Calu3 (cell line): ENCODE data around the gene PLCD3. TPM values are rescaled to one million over a fixed set of nuclear protein-coding genes. Genes with fewer than 3 reads are reported as not detected.

ENCODE experiments used
- BruUV-seq: library from RNA; stranded (reverse); fragments of 400-500 nt; replicated peaks from 2 replicates; lab custom pipeline; 2021; lab: Mats Ljungman, UMichigan
- CTCF ChIA-PET: fragments of 300-600 bp; sonication (Branson Sonifier 250); formaldehyde crosslinking; loops from one replicate; lab custom pipeline; 2022; ENCODE audit warnings: antibody characterized with exemption; lab: Charles Lee
- DNase-seq: peaks from one replicate; pipeline ENCODE4 v3.0.0; 2022
- H3K27ac Mint-ChIP-seq: one replicate; pipeline ENCODE4 v1.8.0; 2022; ENCODE audit warnings: mixed read lengths; ENCODE audit not compliant: unreplicated experiment
- H3K27me3 Mint-ChIP-seq: one replicate; pipeline ENCODE4 v1.8.0; 2022; ENCODE audit warnings: mixed read lengths; ENCODE audit not compliant: unreplicated experiment
- H3K36me3 Mint-ChIP-seq: one replicate; pipeline ENCODE4 v1.8.0; 2022; ENCODE audit warnings: mild to moderate bottlenecking, moderate library complexity, mixed read lengths; ENCODE audit not compliant: insufficient read depth, unreplicated experiment
- H3K4me1 Mint-ChIP-seq: one replicate; pipeline ENCODE4 v1.8.0; 2022; ENCODE audit warnings: mild to moderate bottlenecking, low read depth, mixed read lengths; ENCODE audit not compliant: unreplicated experiment
- H3K4me3 Mint-ChIP-seq: one replicate; pipeline ENCODE4 v1.8.0; 2022; ENCODE audit warnings: mild to moderate bottlenecking, low read depth, moderate library complexity, mixed read lengths; ENCODE audit not compliant: unreplicated experiment
- H3K9me3 Mint-ChIP-seq: one replicate; pipeline ENCODE4 v1.8.0; 2022; ENCODE audit warnings: low read depth, mixed read lengths; ENCODE audit not compliant: unreplicated experiment
- intact Hi-C: fragments of 100-400 bp; cut with micrococcal nuclease; formaldehyde crosslinking; loops from one replicate; pipeline ENCODE4 v1.10.0; 2022; ENCODE audit not compliant: unreplicated experiment
- total RNA-seq: library from RNA; stranded (reverse); gene quantifications from 2 replicates; pipeline ENCODE4 v1.2.3, GENCODE V29; 2022
- TF ChIP-seq, protein P1 (sequence below): fragments of 200-600 bp; IDR thresholded peaks from one replicate; pipeline ENCODE4 v1.8.0; 2022; ENCODE audit warnings: antibody characterized with exemption; ENCODE audit not compliant: unreplicated experiment

The PLCD3 gene
- total RNA-seq, 1 experiment from 2014 or later: 34.4 TPM

DNA sequence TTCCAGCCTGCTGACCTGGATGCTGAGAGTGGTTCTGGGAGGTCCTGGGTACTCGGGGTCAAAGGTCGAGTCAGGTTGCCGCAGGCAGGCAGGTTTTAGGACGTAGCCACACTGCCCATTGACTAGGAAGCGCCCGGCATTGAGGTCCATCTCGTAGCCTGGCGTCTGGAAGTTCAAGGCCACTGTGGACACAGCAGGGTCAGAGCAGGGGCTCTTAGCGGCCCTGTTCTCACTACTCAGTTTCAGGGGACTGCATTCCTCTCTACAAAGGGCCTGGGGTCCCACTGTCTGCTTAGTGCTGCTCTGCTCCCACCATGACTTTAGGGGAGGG, 18.9 kb downstream of the PLCD3 start:
- CTCF ChIA-PET: no interaction called here
- intact Hi-C loops: no loop called here

DNA sequence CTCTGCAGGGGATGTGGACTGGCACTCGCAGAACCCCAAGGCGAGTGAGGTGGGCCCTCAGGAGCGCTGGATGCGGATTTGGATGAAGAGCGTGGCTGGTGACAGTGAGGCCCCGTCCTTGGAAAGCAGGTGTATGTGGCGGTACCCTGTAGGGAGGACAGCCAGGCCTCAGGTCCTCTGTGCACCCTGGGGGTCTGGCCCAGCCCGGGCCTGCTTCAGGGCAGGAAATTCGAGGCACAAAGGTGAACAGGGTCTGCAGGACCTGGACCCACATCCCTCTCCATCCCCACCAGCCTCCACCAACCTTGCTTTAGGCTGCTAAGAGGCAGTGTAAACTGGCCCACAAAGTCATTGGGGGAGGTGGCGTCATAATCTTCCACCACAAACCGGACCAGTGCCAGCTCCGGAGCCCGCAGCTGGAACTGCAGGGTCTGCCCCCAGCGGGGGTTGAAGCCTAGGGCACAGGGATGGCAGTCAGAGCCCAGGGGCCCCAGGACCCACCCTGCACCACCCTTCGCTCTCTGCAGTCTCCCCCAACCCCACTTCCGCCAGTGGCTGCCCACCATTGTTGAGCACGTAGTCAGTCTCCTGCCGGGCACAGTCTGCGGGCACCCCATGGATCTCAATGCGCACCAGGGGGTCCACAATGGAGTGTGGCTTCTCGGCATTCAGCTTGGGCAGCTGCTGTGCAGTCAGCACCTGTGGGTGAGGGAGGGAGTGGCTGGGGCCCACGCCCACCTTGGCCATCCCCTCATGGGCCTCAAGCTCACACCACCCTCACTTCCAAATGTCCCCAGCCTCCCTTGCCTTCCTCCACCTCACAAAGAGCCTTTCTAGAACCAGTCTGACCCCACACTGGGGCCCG, 19.5 kb downstream of the PLCD3 start:
- Mint-ChIP-seq H3K36me3 (peaks cover 54% of the 10 kb centered on the region), H3K27ac (no peak overlapping the region), H3K4me1 (no peaks in the 10 kb centered on the region), H3K27me3 (no peaks in the 10 kb centered on the region), H3K9me3 (no peaks in the 10 kb centered on the region), H3K4me3 (no peak overlapping the region)
- no peak for DNase-seq
- intact Hi-C loops: no loop called here
- CTCF ChIA-PET: interaction anchor here (1.0 kb wide), 1 partner anchor 36 kb away, joined by 3 read pairs; the partner anchor contains the start of gene HEXIM1
- BruUV-seq: no TSS peak
- TF ChIP-seq, protein P1, sequence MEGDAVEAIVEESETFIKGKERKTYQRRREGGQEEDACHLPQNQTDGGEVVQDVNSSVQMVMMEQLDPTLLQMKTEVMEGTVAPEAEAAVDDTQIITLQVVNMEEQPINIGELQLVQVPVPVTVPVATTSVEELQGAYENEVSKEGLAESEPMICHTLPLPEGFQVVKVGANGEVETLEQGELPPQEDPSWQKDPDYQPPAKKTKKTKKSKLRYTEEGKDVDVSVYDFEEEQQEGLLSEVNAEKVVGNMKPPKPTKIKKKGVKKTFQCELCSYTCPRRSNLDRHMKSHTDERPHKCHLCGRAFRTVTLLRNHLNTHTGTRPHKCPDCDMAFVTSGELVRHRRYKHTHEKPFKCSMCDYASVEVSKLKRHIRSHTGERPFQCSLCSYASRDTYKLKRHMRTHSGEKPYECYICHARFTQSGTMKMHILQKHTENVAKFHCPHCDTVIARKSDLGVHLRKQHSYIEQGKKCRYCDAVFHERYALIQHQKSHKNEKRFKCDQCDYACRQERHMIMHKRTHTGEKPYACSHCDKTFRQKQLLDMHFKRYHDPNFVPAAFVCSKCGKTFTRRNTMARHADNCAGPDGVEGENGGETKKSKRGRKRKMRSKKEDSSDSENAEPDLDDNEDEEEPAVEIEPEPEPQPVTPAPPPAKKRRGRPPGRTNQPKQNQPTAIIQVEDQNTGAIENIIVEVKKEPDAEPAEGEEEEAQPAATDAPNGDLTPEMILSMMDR: no peak

More for the DNA sequence above, 18.9 kb downstream of the PLCD3 start:
- no peaks in the 10 kb centered on the region for H3K27me3 Mint-ChIP-seq
- no peak overlapping the region for H3K4me3 Mint-ChIP-seq
- no peak overlapping the region for H3K27ac Mint-ChIP-seq
- peaks cover 50% of the 10 kb centered on the region for H3K36me3 Mint-ChIP-seq
- BruUV-seq: no TSS peak
- DNase-seq: no peak
- TF ChIP-seq, protein P1: no peak
- H3K4me1 Mint-ChIP-seq: no peaks in the 10 kb centered on the region
- no peaks in the 10 kb centered on the region for H3K9me3 Mint-ChIP-seq

- peaks cover 59% of the 10 kb centered on the region for H3K36me3 Mint-ChIP-seq
- CTCF ChIA-PET: interaction anchor here (0.6 to 1.0 kb wide), 6 partner anchors 24 to 804 kb away, joined by 3 to 4 read pairs (median 3); partner anchors contain the start of genes ACBD4 and HEXIM1
- no TSS peak for BruUV-seq
- H3K27me3 Mint-ChIP-seq: no peaks in the 10 kb centered on the region
- no peaks in the 10 kb centered on the region for H3K4me1 Mint-ChIP-seq
- H3K4me3 Mint-ChIP-seq: no peak overlapping the region
- intact Hi-C loops: no loop called here
- TF ChIP-seq, protein P1: no peak
- no peak overlapping the region for H3K27ac Mint-ChIP-seq
- no peak for DNase-seq
- H3K9me3 Mint-ChIP-seq: no peaks in the 10 kb centered on the region
These were observed 20.5 kb downstream of the PLCD3 start for GRCh38 chr17:45111850-45112249.

DNA sequence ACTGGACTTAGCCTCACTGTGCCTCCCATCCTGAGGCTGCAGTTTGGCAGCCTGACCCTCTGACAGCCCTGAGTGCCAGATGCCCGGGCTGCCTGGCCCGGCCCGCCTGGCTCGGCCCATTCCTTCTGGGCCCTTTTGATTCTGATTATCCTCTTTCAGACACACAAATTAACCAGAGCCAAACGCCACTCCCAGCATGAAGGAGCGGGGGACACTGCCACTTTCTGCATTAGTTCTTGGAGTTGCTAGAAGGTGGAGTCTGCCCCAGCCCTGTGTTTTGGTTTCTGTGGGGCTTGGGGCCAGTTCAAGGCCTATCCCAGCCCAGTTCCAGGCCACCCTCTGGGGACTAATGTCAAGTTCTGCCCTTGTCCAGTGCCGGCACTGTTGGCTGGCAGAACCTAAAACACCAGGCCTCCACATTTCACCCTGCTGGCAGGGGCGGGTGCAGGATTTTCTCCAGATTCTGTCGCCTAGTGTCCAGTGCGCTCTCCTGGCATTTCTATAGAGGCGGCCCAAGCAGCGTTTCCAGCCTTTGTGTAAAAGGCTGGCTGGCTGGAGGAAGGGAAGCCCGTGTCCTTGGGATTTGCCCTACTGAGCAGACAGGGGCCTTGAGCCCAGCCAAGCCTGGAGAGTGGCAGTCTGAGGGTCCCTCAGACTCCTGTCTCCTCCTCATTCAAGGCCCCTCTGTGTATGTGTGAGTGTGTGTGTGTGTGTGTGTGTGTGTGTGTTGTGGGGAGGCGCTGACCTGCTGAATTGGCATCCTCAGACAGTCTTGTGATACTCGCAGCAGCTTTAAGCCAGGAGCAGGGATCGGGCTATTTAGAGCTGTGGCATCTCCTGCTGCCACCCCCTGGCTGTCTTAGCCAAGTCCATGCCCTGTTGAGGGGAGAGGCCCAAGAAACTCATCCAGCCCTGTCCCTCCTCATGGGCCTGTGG, 21.4 kb downstream of the PLCD3 start:
- CTCF ChIA-PET: interaction anchor here (0.6 to 0.7 kb wide), 3 partner anchors 90 to 803 kb away, joined by 3 read pairs; no protein-coding TSS in a partner anchor
- no peak overlapping the region for H3K27ac Mint-ChIP-seq
- intact Hi-C loops: no loop called here

More for the DNA sequence above, 21.4 kb downstream of the PLCD3 start:
- no TSS peak for BruUV-seq
- TF ChIP-seq, protein P1: no peak
- Mint-ChIP-seq H3K36me3 (peaks cover 61% of the 10 kb centered on the region), H3K4me1 (no peaks in the 10 kb centered on the region), H3K4me3 (no peak overlapping the region), H3K27me3 (no peaks in the 10 kb centered on the region), H3K9me3 (no peaks in the 10 kb centered on the region)
- DNase-seq: no peak
